Right lobe of liver (tissue), 6 donors: ENCODE measurements around the gene DSCAML1. TPM values are rescaled to one million over a fixed set of nuclear protein-coding genes. Genes with fewer than 3 reads are reported as not detected.

Source experiments
- ATAC-seq, 4 donors: fragments of 200-7000 bp; cut with Tn5 transposase; one replicate each; pipeline ENCODE4 v1.9.1; 2020; ENCODE audit warnings: mild to moderate bottlenecking in 4 of 4, moderate library complexity in 4 of 4
- DNase-seq, 3 donors: peaks; one replicate each; pipeline ENCODE4 v3.0.0-alpha.2; 2020
- H3K27ac ChIP-seq, 3 donors: fragments of 200-600 bp; one replicate each; pipeline ENCODE4 v1.8.0; 2022
- H3K27me3 ChIP-seq, 2 donors: fragments of 200-600 bp; one replicate each; pipeline ENCODE4 v1.8.0; 2022
- H3K36me3 ChIP-seq, 4 donors: fragments of 200-600 bp; sonication (generic) in 1 of 4; one replicate each; pipeline versions ENCODE4 v1.5.1 to v1.8.0; 2017 to 2022; ENCODE audit warnings: control low read depth in 1 of 4
- H3K4me1 ChIP-seq, 4 donors: fragments of 200-600 bp; sonication (generic) in 1 of 4; one replicate each; pipeline versions ENCODE4 v1.5.1 to v1.8.0; 2017 to 2022; ENCODE audit warnings: control low read depth in 1 of 4
- H3K4me3 ChIP-seq, 3 donors: fragments of 200-600 bp; one replicate each; pipeline ENCODE4 v1.8.0; 2022
- H3K9me3 ChIP-seq, 4 donors: fragments of 200-600 bp; sonication (generic) in 1 of 4; one replicate each; pipeline versions ENCODE4 v1.5.1 to v1.8.0; 2017 to 2022; ENCODE audit warnings: control low read depth in 1 of 4
- CTCF ChIP-seq, 4 donors: fragments of 200-600 bp in 3 of 4; fragments of 450-650 bp in 1 of 4; IDR thresholded peaks; one replicate each; pipeline versions ENCODE4 v1.5.1 to v1.8.0; 2016 to 2022; ENCODE audit warnings: antibody characterized with exemption in 4 of 4, mild to moderate bottlenecking in 2 of 4
- POLR2A ChIP-seq: fragments of 450-650 bp; IDR thresholded peaks from one replicate; pipeline ENCODE4 v1.6.1; 2017; ENCODE audit warnings: antibody characterized with exemption, mild to moderate bottlenecking
- WGBS: methylation state at CpG from one replicate; pipeline ENCODE4 v1.1.6; 2018; ENCODE audit warnings: low coverage, low lambda C conversion rate; ENCODE audit not compliant: insufficient coverage; ENCODE audit errors: missing lambda C conversion rate; 5-methylcytosine and 5-hydroxymethylcytosine counted together
- intact Hi-C, 2 donors: fragments of 100-400 bp; cut with DNase I; formaldehyde crosslinking; loops; one replicate each; pipeline versions ENCODE4 v1.11.2 to v1.14.1; 2022
- total RNA-seq, 6 experiments: library from RNA; depleted of rRNA in 2 of 6; stranded (reverse); fragments of >200 nt in 2 of 6; fragmentation: NEBNext Ultra II Directional in 3 of 6; extraction: Animal tissue kit (Norgen Biotek cat#: 25700) in 3 of 6; gene quantifications; one replicate each; pipeline versions ENCODE4 v1.1.0 to v1.2.4, GENCODE V29; 2016 to 2023
- donor health status: DM: no; HTN: yes; CAD: no.
- donor health status: DM: no; HTN: no; CAD: no.
- donor health status: DM: no; HTN: no; CAD: no.
- donor health status: DM: no; HTN: yes; CAD: no.
- donor health status: DM: no; HTN: yes; CAD: no.

The DSCAML1 gene
- total RNA-seq, 6 experiments from 2014 or later = 0.06 to 0.92 (median 0.22) TPM; not detected in 1

- no peaks in the 10 kb centered on the region for H3K4me1 ChIP-seq
- no peak overlapping the region for H3K27ac ChIP-seq
- H3K36me3 ChIP-seq = no peaks in the 10 kb centered on the region
Observed at GRCh38 chr11:117514256-117514655, 282.8 kb downstream of the DSCAML1 start.

GRCh38 chr11:117513666-117514065 is 283.4 kb downstream of the DSCAML1 start:
- Histone ChIP-seq H3K27me3 (no peaks in the 10 kb centered on the region), H3K36me3 (no peaks in the 10 kb centered on the region), H3K4me1 (no peaks in the 10 kb centered on the region), H3K4me3 (no peak overlapping the region), H3K9me3 (no peaks in the 10 kb centered on the region), H3K27ac (no peak overlapping the region)
- 36% methylated on average over 1 of the region's 5 CpGs for WGBS
- intact Hi-C loops = no loop called here
- TF ChIP-seq POLR2A (no peak), CTCF (IDR thresholded peaks at IDR 0.05) (no peak)
- DNase-seq (no peak), ATAC-seq (no peak)

More at GRCh38 chr11:117514256-117514655, 282.8 kb downstream of the DSCAML1 start:
- intact Hi-C loops = no loop called here
- H3K9me3 ChIP-seq = no peaks in the 10 kb centered on the region
- no peaks in the 10 kb centered on the region for H3K27me3 ChIP-seq
- DNase-seq (no peak), ATAC-seq (no peak)
- TF ChIP-seq POLR2A = no peak
- TF ChIP-seq CTCF (IDR thresholded peaks at IDR 0.05) = no peak
- 76% methylated on average over 4 of the region's 4 CpGs for WGBS
- no peak overlapping the region for H3K4me3 ChIP-seq

- no peak overlapping the region for H3K27ac ChIP-seq
Observed at GRCh38 chr11:117511931-117512539, 285.0 kb downstream of the DSCAML1 start.

GRCh38 chr11:117511483-117511930 is 285.5 kb downstream of the DSCAML1 start:
- Histone ChIP-seq H3K4me3 (no peak overlapping the region), H3K4me1 (no peaks in the 10 kb centered on the region), H3K36me3 (no peaks in the 10 kb centered on the region), H3K9me3 (no peaks in the 10 kb centered on the region), H3K27me3 (no peaks in the 10 kb centered on the region), H3K27ac (no peak overlapping the region)
- TF ChIP-seq CTCF (IDR thresholded peaks at IDR 0.05) (no peak), POLR2A (no peak)
- no peak for DNase-seq
- WGBS = 60% methylated on average over 8 of the region's 8 CpGs
- intact Hi-C loops = no loop called here
- no peak for ATAC-seq

More at GRCh38 chr11:117511931-117512539, 285.0 kb downstream of the DSCAML1 start:
- ATAC-seq = no peak
- TF ChIP-seq CTCF (IDR thresholded peaks at IDR 0.05) (no peak), POLR2A (no peak)
- WGBS = 57% methylated on average over 10 of the region's 14 CpGs
- Histone ChIP-seq H3K4me3 (no peak overlapping the region), H3K4me1 (no peaks in the 10 kb centered on the region), H3K27me3 (no peaks in the 10 kb centered on the region), H3K9me3 (no peaks in the 10 kb centered on the region), H3K36me3 (no peaks in the 10 kb centered on the region)
- intact Hi-C loops = no loop called here
- no peak for DNase-seq
